CD4-positive, alpha-beta T cell treated with Interleukin-2 at 100 ng/mL for 4 hours (primary cell): ENCODE measurements around the gene CUL7.
"Not testable (repeated sequence)": the region's sequence is repeated elsewhere in the genome, so short reads cannot be mapped to it uniquely, and the experiment has no call there.

Experiments
- DNase-seq: peaks from one replicate; pipeline ENCODE4 v3.0.0-alpha.2; 2020; ENCODE audit warnings: low spot score

CUL7 gene

GRCh38 chr6:43045371-43045930 lies 8.2 kb downstream of the CUL7 start:
- DNase-seq, result no peak

- DNase-seq, result no peak
Observed at GRCh38 chr6:43043310-43043709, 10.3 kb downstream of the CUL7 start.

GRCh38 chr6:43041475-43041874 lies 12.2 kb downstream of the CUL7 start:
- not testable (repeated sequence) for DNase-seq

GRCh38 chr6:43040542-43041257 lies 13.0 kb downstream of the CUL7 start:
- DNase-seq, result no peak

GRCh38 chr6:43038727-43039126 lies 14.9 kb downstream of the CUL7 start:
- no peak for DNase-seq

GRCh38 chr6:43037706-43038105 lies 15.9 kb downstream of the CUL7 start:
- DNase-seq, result no peak

- no peak for DNase-seq
Observed at GRCh38 chr6:43037197-43037596, 16.5 kb downstream of the CUL7 start.

GRCh38 chr6:43036712-43037111 lies 16.9 kb downstream of the CUL7 start:
- no peak for DNase-seq

GRCh38 chr6:43035495-43036194 lies 18.0 kb downstream of the CUL7 start:
- DNase-seq, result no peak

- no peak for DNase-seq
Observed at GRCh38 chr6:43034190-43034525, 19.5 kb downstream of the CUL7 start.

- DNase-seq, result no peak
Observed at GRCh38 chr6:43033496-43034189, 20.0 kb downstream of the CUL7 start.

- DNase-seq, result no peak
Observed at GRCh38 chr6:43032326-43032725, 21.3 kb downstream of the CUL7 start.

- DNase-seq, result no peak
Observed at GRCh38 chr6:43029120-43029519, 24.5 kb downstream of the CUL7 start.

- no peak for DNase-seq
Observed at GRCh38 chr6:43026365-43026764, 27.3 kb downstream of the CUL7 start.

GRCh38 chr6:43024436-43024835 lies 29.2 kb downstream of the CUL7 start:
- DNase-seq, result no peak

GRCh38 chr6:43021270-43022047 lies 32.2 kb downstream of the CUL7 start, which contains the start of gene RRP36:
TSS of gene RRP36 (plus strand) at chr6:43021623. CDS start at chr6:43021655, 32 bp downstream.
- peak; percentile 66 for DNase-seq

- DNase-seq, result no peak
Observed at GRCh38 chr6:43020847-43021246, 32.8 kb downstream of the CUL7 start.

GRCh38 chr6:43020052-43020705 lies 33.5 kb downstream of the CUL7 start:
- no peak for DNase-seq

- DNase-seq, result no peak
Observed at GRCh38 chr6:43019152-43019551, 34.5 kb downstream of the CUL7 start.

- no peak for DNase-seq
Observed at GRCh38 chr6:43016943-43017334, 36.7 kb downstream of the CUL7 start.

GRCh38 chr6:43016176-43016942 lies 37.3 kb downstream of the CUL7 start:
- no peak for DNase-seq
